ENCODE data around the gene DIAPH1.

Gene DIAPH1

DNA sequence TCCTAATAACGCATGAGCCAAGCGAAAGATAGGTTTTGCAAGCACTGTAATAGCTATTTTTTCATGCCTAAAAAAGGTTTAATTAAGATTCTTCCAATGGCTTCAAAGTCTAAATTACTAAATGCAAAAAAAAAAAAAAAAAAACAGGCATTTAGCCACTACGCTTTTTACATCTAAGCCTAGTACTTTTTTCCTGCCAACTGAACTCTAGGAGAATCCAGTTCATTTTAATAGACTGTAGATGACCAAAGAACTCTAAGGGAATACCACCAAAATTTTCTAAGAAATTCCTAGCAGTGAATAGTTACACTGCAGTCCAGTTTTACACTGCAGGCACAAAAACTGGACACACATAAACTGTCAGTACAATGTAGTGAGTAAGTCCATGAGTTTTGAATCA lies 9.8 kb downstream of the DIAPH1 start:
- no peak for DNase-seq

- no peak for DNase-seq
Observed at GRCh38 chr5:141608557-141608956, 10.2 kb downstream of the DIAPH1 start.

GRCh38 chr5:141608046-141608445 lies 10.8 kb downstream of the DIAPH1 start:
- no peak for DNase-seq

- peak; percentile 22 for DNase-seq
Observed at GRCh38 chr5:141605523-141606277, 13.1 kb downstream of the DIAPH1 start.

GRCh38 chr5:141603923-141604717 lies 14.7 kb downstream of the DIAPH1 start:
- DNase-seq: no peak

DNA sequence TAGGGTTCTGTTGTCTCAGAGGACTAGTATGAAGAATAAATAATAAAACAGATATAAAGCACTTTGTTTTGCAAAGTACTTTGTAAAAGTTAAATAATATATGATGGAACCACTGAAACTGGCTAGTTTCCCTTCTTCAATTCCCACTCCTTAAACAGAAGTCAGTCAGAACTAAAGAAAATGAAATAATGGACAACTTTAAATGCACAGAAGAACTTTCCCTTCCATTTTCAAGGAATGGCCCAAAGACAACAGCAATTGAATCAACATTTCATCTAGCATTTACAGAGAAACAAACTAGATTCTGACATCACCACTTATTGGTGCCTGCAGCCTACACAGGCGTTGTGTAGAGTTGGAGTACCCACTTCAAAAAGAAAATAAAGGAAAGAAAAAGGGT lies 16.2 kb downstream of the DIAPH1 start:
- DNase-seq: no peak

- no peak for DNase-seq
Observed at GRCh38 chr5:141598391-141599345, 20.1 kb downstream of the DIAPH1 start.

- DNase-seq: no peak
Observed at GRCh38 chr5:141597814-141598213, 21.0 kb downstream of the DIAPH1 start.

- no peak for DNase-seq
Observed at GRCh38 chr5:141597394-141597793, 21.4 kb downstream of the DIAPH1 start.

- DNase-seq: no peak
Observed at GRCh38 chr5:141596867-141597266, 21.9 kb downstream of the DIAPH1 start.

DNA sequence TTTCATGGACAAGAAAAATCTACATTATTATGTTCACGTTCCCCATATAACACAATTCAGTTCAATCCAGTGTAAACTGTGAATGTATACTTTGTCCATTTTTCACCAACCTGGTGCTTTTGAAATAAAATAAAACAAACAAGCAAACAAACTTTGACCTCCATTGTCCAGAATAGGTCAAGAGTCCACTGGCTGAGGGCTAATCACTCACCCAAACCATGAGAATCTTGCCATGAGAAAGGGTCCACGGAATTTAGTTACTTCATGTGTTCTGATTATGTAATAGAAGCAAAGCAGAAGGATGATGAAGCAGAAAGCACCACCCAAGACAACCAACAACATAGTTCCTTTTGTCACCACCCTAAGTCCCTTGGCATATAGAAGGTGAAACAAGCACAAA lies 28.7 kb downstream of the DIAPH1 start:
- no peak for DNase-seq

DNA sequence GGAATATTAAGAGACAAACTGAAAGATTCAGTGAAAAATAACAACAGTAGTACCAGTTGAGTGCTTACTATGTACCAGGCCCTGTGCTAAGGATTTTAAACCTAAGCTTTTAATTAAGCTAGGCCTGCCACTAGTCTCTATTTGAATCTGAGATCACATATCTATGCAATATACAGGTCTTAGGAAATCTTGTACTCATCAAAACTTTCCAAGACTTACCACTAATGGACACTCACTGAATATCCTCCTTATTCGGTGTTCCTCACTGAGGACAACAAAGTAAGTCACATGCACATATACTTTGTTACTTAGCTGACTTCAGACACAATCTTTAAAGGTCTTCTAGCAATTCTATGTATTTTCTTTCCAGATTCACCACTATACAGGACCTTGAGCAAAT lies 32.6 kb downstream of the DIAPH1 start:
- DNase-seq: no peak

- no peak for DNase-seq
Observed at GRCh38 chr5:141585594-141585993, 33.2 kb downstream of the DIAPH1 start.

DNA sequence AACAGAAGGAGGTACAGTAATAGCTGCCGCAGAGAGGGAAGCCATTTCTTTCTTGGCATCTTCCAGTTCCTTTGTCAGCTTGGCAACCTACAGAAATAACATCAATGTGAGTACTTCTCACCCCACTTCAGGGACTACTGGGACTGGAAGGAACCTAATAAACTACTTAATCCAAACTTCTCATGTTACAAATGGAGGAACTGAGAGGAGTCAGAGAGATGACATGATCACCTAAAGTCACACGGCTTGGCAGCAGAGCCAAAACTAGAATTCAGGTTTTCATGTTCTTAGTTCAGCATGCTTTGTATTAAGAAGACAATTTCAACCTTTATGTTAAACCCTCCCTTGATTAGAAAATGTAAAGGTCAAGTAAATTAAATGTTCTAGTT lies 44.7 kb downstream of the DIAPH1 start:
- DNase-seq: no peak

- no peak for DNase-seq
Observed at GRCh38 chr5:141573489-141574121, 45.2 kb downstream of the DIAPH1 start.

GRCh38 chr5:141570655-141571054 lies 48.1 kb downstream of the DIAPH1 start:
- no peak for DNase-seq

GRCh38 chr5:141567513-141568117 lies 51.2 kb downstream of the DIAPH1 start:
- no peak for DNase-seq

DNA sequence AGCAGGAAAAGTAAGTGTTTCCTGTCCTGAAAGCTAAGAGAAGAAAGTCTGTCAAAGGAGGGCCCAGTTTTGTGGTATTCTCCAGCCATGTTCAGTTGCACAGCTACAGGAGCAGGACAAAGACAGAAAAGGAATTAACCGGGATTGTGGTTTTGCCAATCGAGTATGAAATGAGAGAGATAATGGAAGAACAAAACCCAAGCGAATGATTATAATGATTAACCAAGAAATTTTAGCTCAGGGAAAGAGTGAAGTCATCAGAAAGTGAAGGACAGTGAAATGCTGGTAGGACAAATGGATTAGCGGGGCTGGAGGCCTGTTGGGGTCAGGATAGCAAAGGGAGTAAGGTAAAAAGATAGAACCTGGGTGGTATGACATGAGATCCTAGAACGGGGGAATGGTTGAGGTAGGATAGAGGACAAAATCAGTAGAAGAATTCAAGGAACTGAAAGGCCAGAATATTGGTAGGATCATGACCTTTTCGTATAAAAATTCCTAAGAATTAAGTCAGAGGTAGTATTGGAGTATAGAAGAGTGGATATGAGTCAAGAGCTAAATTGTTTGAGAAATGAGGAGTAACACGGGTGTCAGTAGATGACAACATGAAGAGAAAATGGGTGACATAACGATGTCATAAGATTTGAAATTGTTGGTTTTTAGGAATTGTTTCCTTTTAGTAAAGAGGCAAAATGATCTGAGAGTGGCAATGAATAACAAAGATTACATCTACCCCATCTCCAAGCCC lies 52.8 kb downstream of the DIAPH1 start:
- DNase-seq: no peak

DNA sequence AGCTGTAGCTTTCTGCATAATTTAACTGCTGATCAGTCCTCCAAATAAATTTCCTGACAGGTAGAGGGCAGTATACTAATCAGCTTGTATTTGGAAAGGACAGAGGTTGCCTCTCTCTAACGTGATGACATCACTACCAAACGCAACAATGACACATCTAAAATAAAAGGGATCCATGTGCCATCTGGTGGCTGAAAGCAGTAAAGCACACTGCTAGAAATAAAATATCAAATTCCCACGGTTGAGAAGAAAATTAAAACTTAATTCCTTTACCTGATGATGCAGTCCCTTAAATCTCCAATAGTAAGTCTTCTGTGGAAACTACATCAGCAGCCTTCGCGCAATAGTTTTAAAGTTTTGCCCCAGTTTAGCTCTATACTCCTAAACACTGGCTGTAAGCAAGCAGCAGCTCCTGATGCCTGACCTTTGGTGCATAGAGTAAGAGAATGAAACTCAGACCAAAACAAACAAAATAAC lies 54.5 kb downstream of the DIAPH1 start:
- DNase-seq: peak; percentile 84

DNA sequence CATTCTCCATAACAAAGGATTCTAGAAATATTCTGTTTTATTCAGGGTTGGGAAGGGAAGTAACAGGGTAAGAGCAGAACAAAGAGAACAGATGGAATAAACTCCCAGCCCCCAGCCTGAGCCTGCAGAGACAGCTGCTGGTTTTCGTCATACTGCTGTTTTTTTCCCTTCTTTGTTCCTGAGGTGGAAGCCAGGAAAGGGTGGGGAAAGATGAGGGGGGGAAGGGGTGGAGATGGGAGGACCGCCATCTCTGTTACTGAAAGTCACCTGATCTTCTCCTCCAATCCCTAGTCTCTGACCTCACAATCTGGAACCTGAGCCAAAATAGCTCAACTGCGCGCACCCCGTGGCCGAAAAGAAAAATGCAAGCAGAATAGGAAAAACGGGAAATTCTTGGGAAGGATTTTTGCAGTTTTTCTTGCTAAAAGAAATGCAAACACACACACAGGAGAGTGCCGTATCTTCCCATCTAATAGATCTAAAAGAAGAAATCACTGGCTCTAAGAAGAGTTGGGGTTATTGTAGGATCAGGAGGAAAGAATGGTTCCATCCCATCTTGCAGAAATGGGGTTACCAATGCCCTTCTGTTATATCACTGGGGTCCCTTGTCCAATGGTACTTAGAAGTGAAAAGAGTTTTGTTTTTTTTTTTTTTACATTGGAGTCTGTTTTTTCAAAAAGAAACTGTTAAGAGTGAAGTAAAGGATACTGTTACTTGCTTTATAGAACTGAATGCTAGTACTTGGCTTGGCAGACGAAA lies 57.9 kb downstream of the DIAPH1 start:
- DNase-seq: no peak

DNA sequence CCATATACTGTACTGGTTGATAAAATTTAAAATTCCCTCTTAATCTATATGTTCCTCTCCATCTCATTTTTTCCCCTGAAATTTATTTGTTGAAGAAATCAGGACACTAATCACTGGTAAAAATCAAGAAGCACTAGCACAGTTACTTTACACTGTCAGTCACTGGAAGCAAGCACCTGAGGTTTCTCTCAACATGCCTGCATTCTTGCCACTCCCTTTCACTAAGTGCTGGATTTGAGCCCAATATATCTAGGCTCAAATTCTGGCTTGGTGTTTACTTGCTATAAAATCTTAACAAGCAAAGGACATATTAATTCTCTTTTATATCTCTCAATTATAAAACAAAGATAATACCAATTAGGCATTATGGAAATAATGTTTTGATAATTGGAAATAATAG lies 58.6 kb downstream of the DIAPH1 start:
- no peak for DNase-seq
